H1 (cell line): ENCODE measurements around the gene OTOGL. TPM values are rescaled to one million over a fixed set of nuclear protein-coding genes. Genes with fewer than 3 reads are reported as not detected.

Experiments used
- CTCF ChIA-PET: fragments of 300-600 bp; sonication (Branson Sonifier 250); formaldehyde crosslinking; loops from one replicate; lab custom pipeline; 2021; ENCODE audit not compliant: partially characterized antibody; lab: Charles Lee
- POLR2A ChIA-PET: fragments of 300-600 bp; sonication (Branson Sonifier 250); formaldehyde crosslinking; loops from one replicate; lab custom pipeline; 2021; ENCODE audit warnings: inconsistent platforms; ENCODE audit not compliant: partially characterized antibody; lab: Charles Lee
- DNase-seq, 2 experiments: peaks; one replicate each; pipeline versions ENCODE4 v3.0.0 to v3.0.0-alpha.2; 2010 to 2022; ENCODE audit warnings: low spot score in 2 of 2, low read depth in 1 of 2, mixed read lengths in 1 of 2
- FAIRE-seq: peaks from 2 replicates; lab custom pipeline; 2011; peaks lifted over from hg19 to GRCh38; lab: Jason Lieb, UNC
- H2AFZ ChIP-seq: 2 replicates; pipeline ENCODE4 v1.8.1; 2012; ENCODE audit warnings: low read length, inconsistent platforms
- H2AK5ac ChIP-seq: 2 replicates; pipeline ENCODE4 v1.6.1; 2013; ENCODE audit warnings: low read depth, low read length
- H2BK120ac ChIP-seq: replicated peaks from 2 replicates; pipeline ENCODE3; 2013; ENCODE audit warnings: low read depth, low read length, inconsistent platforms
- H2BK12ac ChIP-seq: 2 replicates; pipeline ENCODE4 v1.6.1; 2013; ENCODE audit warnings: low read depth, low read length
- H2BK15ac ChIP-seq: 2 replicates; pipeline ENCODE4 v1.6.1; 2013; ENCODE audit warnings: low read length
- H2BK20ac ChIP-seq: 2 replicates; pipeline ENCODE4 v1.6.1; 2013; ENCODE audit warnings: low read length
- H2BK5ac ChIP-seq: 2 replicates; pipeline ENCODE4 v1.6.1; 2013; ENCODE audit warnings: low read depth, low read length
- H3K14ac ChIP-seq: 2 replicates; pipeline ENCODE4 v1.6.1; 2013; ENCODE audit warnings: inconsistent platforms; ENCODE audit not compliant: insufficient read length
- H3K18ac ChIP-seq: 2 replicates; pipeline ENCODE4 v1.6.1; 2013; ENCODE audit warnings: low read length; ENCODE audit errors: extremely low read depth
- H3K23ac ChIP-seq: 2 replicates; pipeline ENCODE4 v1.6.1; 2013; ENCODE audit warnings: inconsistent platforms; ENCODE audit not compliant: insufficient read length
- H3K23me2 ChIP-seq: 2 replicates; pipeline ENCODE4 v1.6.1; 2013; ENCODE audit warnings: low read depth, low read length
- H3K27ac ChIP-seq: 2 replicates; pipeline ENCODE4 v1.6.1; 2011; ENCODE audit warnings: low read depth, low read length, inconsistent platforms
- H3K27me3 ChIP-seq, 4 experiments: replicated peaks in 1 of 4; 1 replicate in 1 of 4; 2 replicates in 3 of 4; pipeline versions ENCODE4 v1.6.1 to v1.8.1; 2011 to 2013; ENCODE audit warnings: low read length in 3 of 4, mild to moderate bottlenecking in 3 of 4, inconsistent platforms in 2 of 4, mixed read lengths in 2 of 4, moderate library complexity in 1 of 4; ENCODE audit not compliant: control insufficient read depth in 3 of 4, insufficient read depth in 3 of 4; ENCODE audit errors: extremely low read depth in 1 of 4
- H3K36me3 ChIP-seq, 4 experiments: 2 replicates each; pipeline versions ENCODE4 v1.6.1 to v1.8.1; 2011 to 2013; ENCODE audit warnings: mild to moderate bottlenecking in 4 of 4, low read length in 3 of 4, moderate library complexity in 2 of 4, control low read depth in 1 of 4, inconsistent platforms in 1 of 4; ENCODE audit not compliant: insufficient read depth in 4 of 4, control insufficient read depth in 2 of 4
- H3K4ac ChIP-seq: replicated peaks from 2 replicates; pipeline ENCODE3; 2013; ENCODE audit warnings: low read length, low read depth, mixed read lengths, inconsistent platforms; ENCODE audit not compliant: insufficient read length
- H3K4me1 ChIP-seq, 4 experiments: replicated peaks in 1 of 4; 1 replicate in 1 of 4; 2 replicates in 3 of 4; pipeline versions ENCODE4 v1.6.1 to v1.8.1; 2011 to 2013; ENCODE audit warnings: low read length in 3 of 4, inconsistent platforms in 2 of 4, mixed read lengths in 1 of 4; ENCODE audit not compliant: insufficient read depth in 4 of 4, control insufficient read depth in 3 of 4
- H3K4me2 ChIP-seq, 2 experiments: 2 replicates each; pipeline versions ENCODE4 v1.6.1 to v1.8.1; 2011 to 2013; ENCODE audit warnings: low read depth in 2 of 2, low read length in 2 of 2, control low read depth in 1 of 2, inconsistent platforms in 1 of 2, mild to moderate bottlenecking in 1 of 2; ENCODE audit not compliant: insufficient read depth in 1 of 2
- H3K4me3 ChIP-seq, 4 experiments: fragments of 200-600, 300-600 bp in 1 of 4; sonication (generic), shearing (Covaris generic), sonication (Bioruptor Twin) in 1 of 4; 2 replicates each; pipeline versions ENCODE4 v1.5.1 to v1.8.1; 2011 to 2016; ENCODE audit warnings: low read length in 4 of 4, low read depth in 3 of 4, control low read depth in 2 of 4, inconsistent platforms in 2 of 4, mild to moderate bottlenecking in 2 of 4, mixed read lengths in 1 of 4, moderate library complexity in 1 of 4; ENCODE audit not compliant: insufficient read depth in 2 of 4; ENCODE audit errors: extremely low read depth in 1 of 4
- H3K56ac ChIP-seq: replicated peaks from 2 replicates; pipeline ENCODE3; 2013; ENCODE audit warnings: low read depth, mild to moderate bottlenecking, mixed read lengths, low read length, inconsistent platforms; ENCODE audit not compliant: insufficient read length
- H3K79me1 ChIP-seq: 2 replicates; pipeline ENCODE4 v1.6.1; 2013; ENCODE audit warnings: low read depth, low read length, control low read depth
- H3K79me2 ChIP-seq, 2 experiments: 2 replicates each; pipeline versions ENCODE4 v1.6.1 to v1.8.1; 2012 to 2013; ENCODE audit warnings: low read length in 2 of 2, mild to moderate bottlenecking in 2 of 2, inconsistent platforms in 1 of 2; ENCODE audit not compliant: insufficient read depth in 2 of 2, control insufficient read depth in 1 of 2
- H3K9ac ChIP-seq, 4 experiments: replicated peaks in 1 of 4; 1 replicate in 1 of 4; 2 replicates in 3 of 4; pipeline versions ENCODE4 v1.6.1 to v1.8.1; 2011 to 2013; ENCODE audit warnings: low read depth in 3 of 4, low read length in 3 of 4, control low read depth in 2 of 4, mild to moderate bottlenecking in 2 of 4, moderate library complexity in 2 of 4, inconsistent platforms in 1 of 4; ENCODE audit errors: extremely low read depth in 1 of 4
- H3K9me3 ChIP-seq, 2 experiments: 2 replicates each; pipeline versions ENCODE4 v1.6.1 to v1.8.1; 2012 to 2013; ENCODE audit warnings: mild to moderate bottlenecking in 2 of 2, moderate library complexity in 2 of 2, control low read depth in 1 of 2, inconsistent platforms in 1 of 2, low read depth in 1 of 2, low read length in 1 of 2, mixed read lengths in 1 of 2; ENCODE audit not compliant: insufficient read depth in 2 of 2
- H4K20me1 ChIP-seq, 2 experiments: replicated peaks in 1 of 2; 2 replicates each; pipeline versions ENCODE3 to v1.8.1; 2011 to 2013; ENCODE audit warnings: inconsistent platforms in 2 of 2, low read length in 2 of 2, mild to moderate bottlenecking in 1 of 2; ENCODE audit not compliant: insufficient read depth in 2 of 2, control insufficient read depth in 1 of 2
- H4K5ac ChIP-seq: 2 replicates; pipeline ENCODE4 v1.6.1; 2013; ENCODE audit warnings: low read length, low read depth, mixed read lengths, inconsistent platforms; ENCODE audit not compliant: insufficient read length
- H4K8ac ChIP-seq: 2 replicates; pipeline ENCODE4 v1.8.0; 2013; ENCODE audit warnings: mild to moderate bottlenecking, moderate library complexity, low read length, inconsistent platforms; ENCODE audit not compliant: insufficient read depth; ENCODE audit errors: extremely low read depth
- H4K91ac ChIP-seq: replicated peaks from 2 replicates; pipeline ENCODE3; 2013; ENCODE audit warnings: low read length, mixed read lengths, inconsistent platforms; ENCODE audit not compliant: insufficient read length
- CBX8 ChIP-seq: fragments of 300-800, 300-1000 bp; sonication (generic); IDR thresholded peaks from 2 replicates; pipeline ENCODE4 v1.7.1; 2016; ENCODE audit warnings: low read depth, low read length, borderline replicate concordance
- EGR1 ChIP-seq: IDR thresholded peaks from 2 replicates; pipeline ENCODE4 v1.6.1; 2011; ENCODE audit warnings: low read depth, low read length, borderline replicate concordance
- HDAC6 ChIP-seq: IDR thresholded peaks from one replicate; pipeline ENCODE4 v1.7.1; 2012; ENCODE audit warnings: low read depth, mild to moderate bottlenecking, inconsistent platforms, low read length, moderate library complexity
- KDM4A ChIP-seq: IDR thresholded peaks from one replicate; pipeline ENCODE4 v1.7.1; 2012; ENCODE audit warnings: low read depth, mild to moderate bottlenecking, moderate library complexity, low read length, inconsistent platforms; ENCODE audit not compliant: severe bottlenecking
- KDM5A ChIP-seq: fragments of 200-600 bp; IDR thresholded peaks from 2 replicates; pipeline ENCODE4 v1.7.1; 2012; ENCODE audit warnings: mild to moderate bottlenecking, low read length, inconsistent platforms, mixed read lengths
- PHF8 ChIP-seq: fragments of 200-600 bp; sonication (generic); conservative IDR thresholded peaks from 2 replicates; pipeline ENCODE4 v1.7.1; 2012; ENCODE audit warnings: low read depth, mild to moderate bottlenecking, inconsistent platforms, low read length, moderate library complexity
- POLR2AphosphoS5 ChIP-seq: IDR thresholded peaks from 2 replicates; pipeline ENCODE4 v1.6.1; 2011; ENCODE audit warnings: low read depth, low read length
- SP4 ChIP-seq: IDR thresholded peaks from 2 replicates; pipeline ENCODE4 v1.6.1; 2012; ENCODE audit warnings: low read length, inconsistent platforms
- TBP ChIP-seq: IDR thresholded peaks from 2 replicates; pipeline ENCODE4 v1.6.1; 2011; ENCODE audit warnings: low read depth, low read length, improper control_type of control experiment
- YY1 ChIP-seq: IDR thresholded peaks from 2 replicates; pipeline ENCODE4 v1.6.1; 2011; ENCODE audit warnings: low read depth, mild to moderate bottlenecking, low read length
- WGBS, 2 experiments: shearing (Covaris generic) in 1 of 2; methylation state at CpG; one replicate each; pipeline versions ENCODE4 v1.1.6 to v1.1.7; 2013 to 2015; ENCODE audit warnings: low lambda C conversion rate in 2 of 2, mixed read lengths in 2 of 2, inconsistent platforms in 1 of 2, low coverage in 1 of 2, missing lambda C conversion rate in 1 of 2; ENCODE audit not compliant: insufficient replicate concordance in 2 of 2, insufficient coverage in 1 of 2, insufficient read length in 1 of 2; ENCODE audit errors: extremely low coverage in 1 of 2, missing lambda C conversion rate in 1 of 2; 5-methylcytosine and 5-hydroxymethylcytosine counted together
- polyA plus RNA-seq, 7 experiments: library from polyadenylated mRNA; depleted of rRNA in 3 of 7; stranded (reverse) in 5 of 7; unstranded in 2 of 7; fragments of >200 nt in 5 of 7; fragments of 200-250 nt in 2 of 7; gene quantifications; 1 replicate in 5 of 7; 2 replicates in 1 of 7; 4 replicates in 1 of 7; pipeline versions ENCODE4 v1.2.1 to v1.2.3, GENCODE V29; 2011 to 2013; ENCODE audit warnings: missing spikeins in 2 of 7, mixed read lengths in 2 of 7
- total RNA-seq: library from RNA; stranded (reverse); fragmentation: NEBNext Ultra II Directional; extraction: Animal tissue kit (Norgen Biotek cat#: 25700); gene quantifications from 2 replicates; pipeline ENCODE4 v1.2.1, GENCODE V29; 2021

OTOGL gene
- total and polyA plus RNA-seq, 2 of the 8 experiments (the other 6 are each of a cell fraction or from before 2014, with no cell fraction given) = 0.12 to 0.17 TPM

GRCh38 chr12:80170915-80171314, 71.6 kb downstream of the OTOGL start:
- Histone ChIP-seq H2AFZ (no peak overlapping the region), H2BK20ac (no peak overlapping the region), H2BK120ac (no peak overlapping the region)
- CTCF ChIA-PET = interaction anchor here (1.2 kb wide), 1 partner anchor 98 kb away, joined by 3 read pairs; no protein-coding TSS in a partner anchor
- TF ChIP-seq KDM5A = no peak
- TF ChIP-seq EGR1 = no peak
- no peak for TF ChIP-seq POLR2AphosphoS5
- TF ChIP-seq HDAC6 = no peak
- no peak for TF ChIP-seq CBX8
- TF ChIP-seq KDM4A = no peak
- TF ChIP-seq YY1 = no peak
- no peak for TF ChIP-seq TBP
- no peak for TF ChIP-seq SP4
- TF ChIP-seq PHF8 = no peak
- TF ChIP-seq, all 59 proteins: peak for 0
- no peak overlapping the region for H3K9ac ChIP-seq
- no peaks in the 10 kb centered on the region for H4K20me1 ChIP-seq
- H3K23me2 ChIP-seq = no peaks in the 10 kb centered on the region
- H3K4ac ChIP-seq = no peak overlapping the region
- H3K4me1 ChIP-seq = no peaks in the 10 kb centered on the region
- H3K36me3 ChIP-seq = no peaks in the 10 kb centered on the region
- no peaks in the 10 kb centered on the region for H3K9me3 ChIP-seq
- H2BK12ac ChIP-seq = no peak overlapping the region
- FAIRE-seq (no peak), DNase-seq (no peak)
- H3K27me3 ChIP-seq = no peaks in the 10 kb centered on the region
- 72% methylated on average over 2 of the region's 2 CpGs; no CpG with 5 or more reads in 1 of the 2 experiments for WGBS, 2 experiments
- no peak overlapping the region for H4K5ac ChIP-seq
- no peak overlapping the region for H2BK15ac ChIP-seq
- no peak overlapping the region for H3K14ac ChIP-seq
- no peak overlapping the region for H2BK5ac ChIP-seq
- no peak overlapping the region for H3K27ac ChIP-seq
- H2AK5ac ChIP-seq = no peak overlapping the region
- H3K79me2 ChIP-seq = no peaks in the 10 kb centered on the region
- no peak overlapping the region for H3K56ac ChIP-seq
- no peaks in the 10 kb centered on the region for H3K79me1 ChIP-seq
- H3K4me2 ChIP-seq = no peak overlapping the region
- POLR2A ChIA-PET = no interaction called here
- no peak overlapping the region for H3K23ac ChIP-seq
- no peak overlapping the region for H3K4me3 ChIP-seq
- H4K8ac ChIP-seq = no peak overlapping the region
- no peak overlapping the region for H3K18ac ChIP-seq
- H4K91ac ChIP-seq = no peak overlapping the region
